Esophagus muscularis mucosa (tissue), 4 donors: ENCODE measurements around the gene CD46. TPM values are rescaled to one million over a fixed set of nuclear protein-coding genes. Genes with fewer than 3 reads are reported as not detected.

ENCODE experiments used
- DNase-seq: peaks from one replicate; pipeline ENCODE4 v3.0.0-alpha.2; 2017; ENCODE audit errors: extremely low spot score
- H3K27ac ChIP-seq, 4 donors: fragments of 200-600 bp; sonication (generic); replicated peaks in 1 of 4; 1 replicate in 3 of 4; 2 replicates in 1 of 4; pipeline ENCODE4 v1.5.1; 2016 to 2019; ENCODE audit warnings: mild to moderate bottlenecking in 1 of 4
- H3K27me3 ChIP-seq, 4 donors: fragments of 200-600 bp; sonication (generic); one replicate each; pipeline versions ENCODE4 v1.5.1 to v1.6.0; 2016 to 2019
- H3K36me3 ChIP-seq, 4 donors: fragments of 200-600 bp; sonication (generic); one replicate each; pipeline ENCODE4 v1.5.1; 2016 to 2019
- H3K4me1 ChIP-seq, 4 donors: fragments of 200-600 bp; sonication (generic); one replicate each; pipeline ENCODE4 v1.5.1; 2016 to 2019
- H3K4me3 ChIP-seq, 4 donors: fragments of 200-600 bp; sonication (generic); 1 replicate in 2 of 4; 2 replicates in 2 of 4; pipeline ENCODE4 v1.5.1; 2016 to 2019; ENCODE audit warnings: mild to moderate bottlenecking in 4 of 4, moderate library complexity in 1 of 4
- H3K9me3 ChIP-seq, 4 donors: fragments of 200-600 bp; sonication (generic); 1 replicate in 3 of 4; 2 replicates in 1 of 4; pipeline ENCODE4 v1.5.1; 2016 to 2019
- CTCF ChIP-seq, 3 experiments: fragments of 200-600 bp in 2 of 3; fragments of 450-650 bp in 1 of 3; sonication (generic) in 2 of 3; IDR thresholded peaks; one replicate each; pipeline ENCODE4 v1.5.1; 2017 to 2019; ENCODE audit warnings: antibody characterized with exemption in 3 of 3, mild to moderate bottlenecking in 2 of 3, moderate library complexity in 1 of 3
- EP300 ChIP-seq: sonication (generic); formaldehyde crosslinking; IDR thresholded peaks from one replicate; pipeline ENCODE4 v1.6.1; 2017; ENCODE audit warnings: antibody characterized with exemption
- POLR2A ChIP-seq: fragments of 450-650 bp; IDR thresholded peaks from one replicate; pipeline ENCODE4 v1.6.1; 2017; ENCODE audit warnings: antibody characterized with exemption, moderate library complexity, mild to moderate bottlenecking, low read depth
- POLR2AphosphoS5 ChIP-seq, 2 donors: sonication (generic); formaldehyde crosslinking; IDR thresholded peaks; one replicate each; pipeline ENCODE4 v1.6.1; 2017; ENCODE audit warnings: antibody characterized with exemption in 2 of 2
- WGBS: methylation state at CpG from one replicate; pipeline ENCODE4 v1.1.5; 2018; 5-methylcytosine and 5-hydroxymethylcytosine counted together
- intact Hi-C: fragments of 100-400 bp; cut with DNase I; formaldehyde crosslinking; loops from one replicate; pipeline ENCODE4 v1.15.1; 2023
- total RNA-seq, 4 donors: library from RNA; depleted of rRNA; stranded (reverse); fragments of >200 nt; gene quantifications; one replicate each; pipeline versions ENCODE4 v1.1.0 to v1.2.1, GENCODE V29; 2016

Gene CD46
- total RNA-seq, 4 donors from 2014 or later = 65.6 to 86.4 (median 69.2) TPM

- peaks cover 91 to 96% (median 95%) of the 10 kb centered on the region in 4 donors for H3K4me1 ChIP-seq
Observed at GRCh38 chr1:207828485-207829158, 76.8 kb downstream of the CD46 start.

GRCh38 chr1:207829576-207829975 lies 77.7 kb downstream of the CD46 start:
- TF ChIP-seq EP300 (no peak), CTCF (IDR thresholded peaks at IDR 0.05) (no peak), POLR2A (no peak), POLR2AphosphoS5 (IDR thresholded peaks at IDR 0.05) (no peak)
- H3K27ac ChIP-seq = peak overlapping the region; percentile 97 to 99 (median 98)
- H3K4me1 ChIP-seq = peaks cover 95 to 99% (median 98%) of the 10 kb centered on the region in 4 donors

More at GRCh38 chr1:207828485-207829158, 76.8 kb downstream of the CD46 start:
- 31% methylated on average over 2 of the region's 2 CpGs for WGBS
- no peak for DNase-seq
- Histone ChIP-seq H3K27ac (peak overlapping the region; percentile 97 to 99 (median 98)), H3K4me3 (no peak overlapping the region), H3K9me3 (no peaks in the 10 kb centered on the region), H3K36me3 (no peaks in the 10 kb centered on the region), H3K27me3 (peaks cover 0 to 3% (median 0%) of the 10 kb centered on the region in 4 donors)
- intact Hi-C loops = loop anchor here (1.0 kb wide), 1 partner anchor 41 kb away; no protein-coding TSS in a partner anchor
- TF ChIP-seq CTCF (IDR thresholded peaks at IDR 0.05) (peak; percentile 88 to 94 (median 88)), POLR2A (no peak), EP300 (no peak), POLR2AphosphoS5 (IDR thresholded peaks at IDR 0.05) (peak; percentile 70 to 78)

DNA sequence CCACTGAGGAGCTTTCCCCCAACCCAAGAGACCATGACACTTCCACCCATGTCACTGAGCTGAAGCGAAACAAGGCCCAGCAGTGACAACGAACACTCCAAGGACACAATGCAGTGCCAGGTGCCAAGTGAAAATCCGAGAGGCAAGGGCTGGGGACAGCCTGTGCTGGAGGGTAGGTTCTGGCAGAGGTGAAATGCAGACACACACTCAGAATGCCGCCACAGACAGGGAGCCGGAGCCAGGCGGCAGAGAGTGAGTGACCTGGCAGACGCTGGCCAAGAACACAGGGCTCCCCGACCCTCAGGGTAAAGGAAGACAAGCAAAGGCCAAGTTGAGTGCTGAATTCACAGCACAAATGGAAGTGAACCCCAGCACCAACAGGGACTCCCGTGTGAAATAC lies 78.9 kb downstream of the CD46 start:
- Histone ChIP-seq H3K27ac (peak overlapping the region; percentile 59 to 99 (median 82)), H3K36me3 (peaks cover 0 to 4% (median 0%) of the 10 kb centered on the region in 4 donors), H3K27me3 (no peaks in the 10 kb centered on the region), H3K9me3 (no peaks in the 10 kb centered on the region), H3K4me1 (peaks cover 95 to 99% (median 97%) of the 10 kb centered on the region in 4 donors), H3K4me3 (no peak overlapping the region)
- TF ChIP-seq POLR2A = no peak
- no peak for TF ChIP-seq POLR2AphosphoS5 (IDR thresholded peaks at IDR 0.05)
- no peak for TF ChIP-seq EP300
- TF ChIP-seq CTCF (IDR thresholded peaks at IDR 0.05) = no peak
- no peak for DNase-seq
- 88% methylated on average over 9 of the region's 9 CpGs for WGBS
- intact Hi-C loops = loop anchor here (5.0 kb wide), 1 partner anchor 132 kb away; no protein-coding TSS in a partner anchor

More at GRCh38 chr1:207829576-207829975, 77.7 kb downstream of the CD46 start:
- intact Hi-C loops = no loop called here
- Histone ChIP-seq H3K9me3 (no peaks in the 10 kb centered on the region), H3K4me3 (no peak overlapping the region), H3K36me3 (no peaks in the 10 kb centered on the region), H3K27me3 (no peaks in the 10 kb centered on the region)
- no peak for DNase-seq

- WGBS = 61% methylated on average over 8 of the region's 9 CpGs
- no peaks in the 10 kb centered on the region for H3K27me3 ChIP-seq
- TF ChIP-seq POLR2A (no peak), POLR2AphosphoS5 (IDR thresholded peaks at IDR 0.05) (no peak), EP300 (no peak), CTCF (IDR thresholded peaks at IDR 0.05) (no peak)
- H3K4me1 ChIP-seq = peaks cover 95 to 99% (median 97%) of the 10 kb centered on the region in 4 donors
- peak overlapping the region; percentile 59 to 99 (median 82) for H3K27ac ChIP-seq
- peaks cover 0 to 4% (median 0%) of the 10 kb centered on the region in 4 donors for H3K36me3 ChIP-seq
- no peak for DNase-seq
- H3K9me3 ChIP-seq = no peaks in the 10 kb centered on the region
- intact Hi-C loops = loop anchor here (5.0 kb wide), 1 partner anchor 131 kb away; no protein-coding TSS in a partner anchor
- H3K4me3 ChIP-seq = no peak overlapping the region
Observed at GRCh38 chr1:207831517-207832327, 79.9 kb downstream of the CD46 start.
